T-helper 2 cell treated with Interferon-gamma antibody and Interleukin-4, amounts not matched to agents 5 μg/mL and 100 μg/mL, for 36 hours (primary cell): ENCODE results near the gene UPF1.

Experiments
- DNase-seq: peaks from one replicate; pipeline ENCODE4 v3.0.0; 2021; ENCODE audit warnings: low spot score
- H3K27ac Mint-ChIP-seq: one replicate; pipeline ENCODE4 v1.8.0; 2021; ENCODE audit warnings: mild to moderate bottlenecking, mixed read lengths
- H3K27me3 Mint-ChIP-seq: one replicate; pipeline ENCODE4 v1.8.0; 2021; ENCODE audit warnings: low read depth, mixed read lengths
- H3K36me3 Mint-ChIP-seq: one replicate; pipeline ENCODE4 v1.8.0; 2021; ENCODE audit warnings: low read depth, mixed read lengths
- H3K4me1 Mint-ChIP-seq: one replicate; pipeline ENCODE4 v1.8.0; 2021; ENCODE audit warnings: low read depth, mixed read lengths
- H3K4me3 Mint-ChIP-seq: one replicate; pipeline ENCODE4 v1.8.0; 2022; ENCODE audit warnings: mild to moderate bottlenecking, moderate library complexity, mixed read lengths
- H3K9me3 Mint-ChIP-seq: one replicate; pipeline ENCODE4 v1.8.0; 2021; ENCODE audit warnings: mixed read lengths

Gene UPF1

GRCh38 chr19:18793144-18794028 is 38.4 kb upstream of the UPF1 start:
- Mint-ChIP-seq H3K36me3 (peaks cover 3% of the 10 kb centered on the region), H3K4me1 (peaks cover 6% of the 10 kb centered on the region), H3K9me3 (no peaks in the 10 kb centered on the region), H3K27ac (no peak overlapping the region), H3K27me3 (peaks cover 60% of the 10 kb centered on the region), H3K4me3 (no peak overlapping the region)
- DNase-seq = no peak

- Mint-ChIP-seq H3K4me1 (peaks cover 6% of the 10 kb centered on the region), H3K27ac (no peak overlapping the region), H3K4me3 (no peak overlapping the region), H3K9me3 (no peaks in the 10 kb centered on the region), H3K27me3 (peaks cover 56% of the 10 kb centered on the region), H3K36me3 (peaks cover 3% of the 10 kb centered on the region)
- no peak for DNase-seq
Observed at GRCh38 chr19:18794029-18794313, 37.8 kb upstream of the UPF1 start.

- H3K36me3 Mint-ChIP-seq = peaks cover 2% of the 10 kb centered on the region
- H3K4me3 Mint-ChIP-seq = no peak overlapping the region
- H3K4me1 Mint-ChIP-seq = peaks cover 4% of the 10 kb centered on the region
- no peak overlapping the region for H3K27ac Mint-ChIP-seq
- H3K9me3 Mint-ChIP-seq = no peaks in the 10 kb centered on the region
- peaks cover 49% of the 10 kb centered on the region for H3K27me3 Mint-ChIP-seq
- DNase-seq = no peak
Observed at GRCh38 chr19:18794692-18795091, 37.1 kb upstream of the UPF1 start.

GRCh38 chr19:18795540-18795939 is 36.2 kb upstream of the UPF1 start:
- Mint-ChIP-seq H3K9me3 (no peaks in the 10 kb centered on the region), H3K36me3 (no peaks in the 10 kb centered on the region), H3K4me1 (no peaks in the 10 kb centered on the region), H3K27me3 (peaks cover 43% of the 10 kb centered on the region), H3K27ac (no peak overlapping the region), H3K4me3 (no peak overlapping the region)
- DNase-seq = no peak

- no peak for DNase-seq
- Mint-ChIP-seq H3K4me1 (no peaks in the 10 kb centered on the region), H3K4me3 (no peak overlapping the region), H3K27ac (no peak overlapping the region), H3K36me3 (no peaks in the 10 kb centered on the region), H3K9me3 (no peaks in the 10 kb centered on the region), H3K27me3 (peaks cover 36% of the 10 kb centered on the region)
Observed at GRCh38 chr19:18796239-18796638, 35.5 kb upstream of the UPF1 start.

GRCh38 chr19:18798384-18799352 is 33.1 kb upstream of the UPF1 start:
- Mint-ChIP-seq H3K27me3 (peaks cover 18% of the 10 kb centered on the region), H3K4me1 (no peaks in the 10 kb centered on the region), H3K36me3 (no peaks in the 10 kb centered on the region), H3K9me3 (no peaks in the 10 kb centered on the region), H3K27ac (no peak overlapping the region), H3K4me3 (no peak overlapping the region)
- DNase-seq = no peak

GRCh38 chr19:18799389-18799970 is 32.3 kb upstream of the UPF1 start:
- Mint-ChIP-seq H3K9me3 (no peaks in the 10 kb centered on the region), H3K4me1 (no peaks in the 10 kb centered on the region), H3K27me3 (peaks cover 15% of the 10 kb centered on the region), H3K36me3 (no peaks in the 10 kb centered on the region), H3K4me3 (no peak overlapping the region), H3K27ac (no peak overlapping the region)
- DNase-seq = no peak

GRCh38 chr19:18800079-18800478 is 31.7 kb upstream of the UPF1 start:
- DNase-seq = no peak
- no peaks in the 10 kb centered on the region for H3K9me3 Mint-ChIP-seq
- no peak overlapping the region for H3K27ac Mint-ChIP-seq
- no peak overlapping the region for H3K4me3 Mint-ChIP-seq
- H3K4me1 Mint-ChIP-seq = no peaks in the 10 kb centered on the region
- H3K36me3 Mint-ChIP-seq = no peaks in the 10 kb centered on the region
- H3K27me3 Mint-ChIP-seq = peaks cover 10% of the 10 kb centered on the region

- H3K4me3 Mint-ChIP-seq = no peak overlapping the region
- no peaks in the 10 kb centered on the region for H3K4me1 Mint-ChIP-seq
- peaks cover 10% of the 10 kb centered on the region for H3K27me3 Mint-ChIP-seq
- no peaks in the 10 kb centered on the region for H3K9me3 Mint-ChIP-seq
- no peak overlapping the region for H3K27ac Mint-ChIP-seq
- H3K36me3 Mint-ChIP-seq = no peaks in the 10 kb centered on the region
- DNase-seq = no peak
Observed at GRCh38 chr19:18800636-18801035, 31.1 kb upstream of the UPF1 start.

- no peak for DNase-seq
- Mint-ChIP-seq H3K27me3 (peaks cover 2% of the 10 kb centered on the region), H3K9me3 (no peaks in the 10 kb centered on the region), H3K36me3 (no peaks in the 10 kb centered on the region), H3K4me3 (no peak overlapping the region), H3K27ac (no peak overlapping the region), H3K4me1 (no peaks in the 10 kb centered on the region)
Observed at GRCh38 chr19:18802354-18802753, 29.4 kb upstream of the UPF1 start.

- no peak overlapping the region for H3K4me3 Mint-ChIP-seq
- H3K4me1 Mint-ChIP-seq = no peaks in the 10 kb centered on the region
- DNase-seq = no peak
- H3K27ac Mint-ChIP-seq = no peak overlapping the region
- H3K27me3 Mint-ChIP-seq = no peaks in the 10 kb centered on the region
- no peaks in the 10 kb centered on the region for H3K36me3 Mint-ChIP-seq
- no peaks in the 10 kb centered on the region for H3K9me3 Mint-ChIP-seq
Observed at GRCh38 chr19:18803550-18804138, 28.1 kb upstream of the UPF1 start.

- Mint-ChIP-seq H3K4me3 (no peak overlapping the region), H3K9me3 (no peaks in the 10 kb centered on the region), H3K36me3 (no peaks in the 10 kb centered on the region), H3K27ac (no peak overlapping the region), H3K27me3 (peaks cover 4% of the 10 kb centered on the region), H3K4me1 (no peaks in the 10 kb centered on the region)
- DNase-seq = no peak
Observed at GRCh38 chr19:18804139-18804601, 27.6 kb upstream of the UPF1 start.

GRCh38 chr19:18804643-18805042 is 27.1 kb upstream of the UPF1 start:
- Mint-ChIP-seq H3K9me3 (no peaks in the 10 kb centered on the region), H3K27me3 (peaks cover 4% of the 10 kb centered on the region), H3K27ac (no peak overlapping the region), H3K4me3 (no peak overlapping the region), H3K4me1 (peaks cover 2% of the 10 kb centered on the region), H3K36me3 (no peaks in the 10 kb centered on the region)
- DNase-seq = no peak
